ENCODE results near the gene P2RX1. TPM values are rescaled to one million over a fixed set of nuclear protein-coding genes. Genes with fewer than 3 reads are reported as not detected.

Gene P2RX1
- total RNA-seq, 2 experiments from 2014 or later: 0.34 to 1.0 TPM

GRCh38 chr17:3900646-3901045 is 15.6 kb downstream of the P2RX1 start:
- H3K4me1 Mint-ChIP-seq (ENCODE audit: low read depth): no peaks in the 10 kb centered on the region
- no peaks in the 10 kb centered on the region for H3K4me1 ChIP-seq (ENCODE audit: insufficient read depth, low read length)
- H3K27ac Mint-ChIP-seq: no peak overlapping the region
- no peaks in the 10 kb centered on the region for H3K36me3 ChIP-seq (ENCODE audit: insufficient read depth, low read length)
- H3K27ac ChIP-seq (ENCODE audit: low read depth in 1 of 2, low read length in 2 of 2): no peak overlapping the region
- no peak for DNase-seq
- H3K9me3 ChIP-seq (ENCODE audit: control insufficient read depth in 1 of 2, insufficient read depth in 1 of 2, low read length in 2 of 2): no peaks in the 10 kb centered on the region
- H3K4me3 ChIP-seq (ENCODE audit: low read length): no peak overlapping the region
- ChIA-PET POLR2A (no interaction called here), CTCF (interaction anchor here (1.6 kb wide), 1 partner anchor 37 kb away, joined by 3 read pairs; no protein-coding TSS in a partner anchor)
- H3K9me3 Mint-ChIP-seq: no peaks in the 10 kb centered on the region
- ATAC-seq (ENCODE audit: poor library complexity): no peak
- H3K27me3 Mint-ChIP-seq: no peaks in the 10 kb centered on the region
- H3K36me3 Mint-ChIP-seq (ENCODE audit: low read depth): no peaks in the 10 kb centered on the region
- intact Hi-C loops (cut with DNase I, micrococcal nuclease): no loop called here
- no peak overlapping the region for H3K4me3 Mint-ChIP-seq
- no peak for TF ChIP-seq CTCF (IDR thresholded peaks at IDR 0.05)
- no peaks in the 10 kb centered on the region for H3K27me3 ChIP-seq (ENCODE audit: control insufficient read depth in 1 of 2, insufficient read depth in 2 of 2, low read length in 2 of 2)

- POLR2A ChIA-PET: interaction anchor here (0.6 kb wide), 1 partner anchor 1494 kb away, joined by 4 read pairs; no protein-coding TSS in a partner anchor
Measured at GRCh38 chr17:3897731-3898130, 18.5 kb downstream of the P2RX1 start.

GRCh38 chr17:3896968-3897235 is 19.4 kb downstream of the P2RX1 start:
- H3K4me1 ChIP-seq (ENCODE audit: insufficient read depth, low read length): peaks cover 19% of the 10 kb centered on the region
- intact Hi-C loops (cut with DNase I, micrococcal nuclease): loop anchor here in 1 of 2 experiments (5.0 kb wide), 1 partner anchor 1095 kb away; no protein-coding TSS in a partner anchor
- Mint-ChIP-seq H3K27me3 (no peaks in the 10 kb centered on the region), H3K4me1 (ENCODE audit: low read depth) (peaks cover 14% of the 10 kb centered on the region), H3K4me3 (no peak overlapping the region), H3K27ac (no peak overlapping the region), H3K36me3 (ENCODE audit: low read depth) (no peaks in the 10 kb centered on the region), H3K9me3 (no peaks in the 10 kb centered on the region)
- H3K9me3 ChIP-seq (ENCODE audit: control insufficient read depth in 1 of 2, insufficient read depth in 1 of 2, low read length in 2 of 2): no peaks in the 10 kb centered on the region
- H3K4me3 ChIP-seq (ENCODE audit: low read length): no peak overlapping the region
- ChIA-PET CTCF (interaction anchor here (1.0 to 1.4 kb wide), 2 partner anchors 17 to 159 kb away, joined by 3 to 5 read pairs; no protein-coding TSS in a partner anchor), POLR2A (no interaction called here)
- no peaks in the 10 kb centered on the region for H3K27me3 ChIP-seq (ENCODE audit: control insufficient read depth in 1 of 2, insufficient read depth in 2 of 2, low read length in 2 of 2)
- no peak overlapping the region for H3K27ac ChIP-seq (ENCODE audit: low read depth in 1 of 2, low read length in 2 of 2)
- TF ChIP-seq CTCF (IDR thresholded peaks at IDR 0.05): no peak
- DNase-seq (no peak), ATAC-seq (ENCODE audit: poor library complexity) (no peak)
- H3K36me3 ChIP-seq (ENCODE audit: insufficient read depth, low read length): no peaks in the 10 kb centered on the region

More at GRCh38 chr17:3897731-3898130, 18.5 kb downstream of the P2RX1 start:
- Histone ChIP-seq H3K4me3 (ENCODE audit: low read length) (no peak overlapping the region), H3K9me3 (ENCODE audit: control insufficient read depth in 1 of 2, insufficient read depth in 1 of 2, low read length in 2 of 2) (no peaks in the 10 kb centered on the region), H3K27me3 (ENCODE audit: control insufficient read depth in 1 of 2, insufficient read depth in 2 of 2, low read length in 2 of 2) (no peaks in the 10 kb centered on the region), H3K36me3 (ENCODE audit: insufficient read depth, low read length) (no peaks in the 10 kb centered on the region), H3K4me1 (ENCODE audit: insufficient read depth, low read length) (peaks cover 10% of the 10 kb centered on the region), H3K27ac (ENCODE audit: low read depth in 1 of 2, low read length in 2 of 2) (no peak overlapping the region)
- Mint-ChIP-seq H3K36me3 (ENCODE audit: low read depth) (no peaks in the 10 kb centered on the region), H3K27me3 (no peaks in the 10 kb centered on the region), H3K4me1 (ENCODE audit: low read depth) (peaks cover 10% of the 10 kb centered on the region), H3K4me3 (no peak overlapping the region), H3K9me3 (no peaks in the 10 kb centered on the region), H3K27ac (no peak overlapping the region)
- CTCF ChIA-PET: interaction anchor here (1.0 to 1.4 kb wide), 2 partner anchors 16 to 160 kb away, joined by 3 to 5 read pairs; no protein-coding TSS in a partner anchor
- intact Hi-C loops (cut with DNase I, micrococcal nuclease): loop anchor here in 1 of 2 experiments (5.0 kb wide), 1 partner anchor 1095 kb away; no protein-coding TSS in a partner anchor
- no peak for TF ChIP-seq CTCF (IDR thresholded peaks at IDR 0.05)
- ATAC-seq (ENCODE audit: poor library complexity) (no peak), DNase-seq (no peak)
